Measurements from ENCODE around the gene DPCD. TPM values are rescaled to one million over a fixed set of nuclear protein-coding genes. Genes with fewer than 3 reads are reported as not detected.
A peak's percentile ranks its signal among the peaks of the same experiment; 100 is the strongest.

Gene DPCD
- total and polyA plus RNA-seq, 12 donors: 8.3 to 42.5 (median 26.5) TPM

- WGBS, 4 donors: 88 to 100% (median 95%) methylated on average over 2 of the region's 2 CpGs
- no peak overlapping the region for H3K4me3 ChIP-seq
- peaks cover 5 to 10% of the 10 kb centered on the region in 2 donors for H3K4me1 ChIP-seq (replicated peaks in 1 of 2)
- no peaks in the 10 kb centered on the region for H3K9me3 ChIP-seq (replicated peaks in 1 of 3)
- no peak for TF ChIP-seq CTCF (IDR thresholded peaks at IDR 0.05)
- no peak for TF ChIP-seq POLR2A (IDR thresholded peaks at IDR 0.05)
- H3K36me3 ChIP-seq (replicated peaks in 1 of 2): peaks cover 0 to 7% of the 10 kb centered on the region in 2 donors
- no peak overlapping the region for H3K27ac ChIP-seq
- no peaks in the 10 kb centered on the region for H3K27me3 ChIP-seq
- DNase-seq: no peak
- intact Hi-C loops (cut with DNase I): no loop called here
These were observed 37.2 kb upstream of the DPCD start for GRCh38 chr10:101550965-101551364.

DNA sequence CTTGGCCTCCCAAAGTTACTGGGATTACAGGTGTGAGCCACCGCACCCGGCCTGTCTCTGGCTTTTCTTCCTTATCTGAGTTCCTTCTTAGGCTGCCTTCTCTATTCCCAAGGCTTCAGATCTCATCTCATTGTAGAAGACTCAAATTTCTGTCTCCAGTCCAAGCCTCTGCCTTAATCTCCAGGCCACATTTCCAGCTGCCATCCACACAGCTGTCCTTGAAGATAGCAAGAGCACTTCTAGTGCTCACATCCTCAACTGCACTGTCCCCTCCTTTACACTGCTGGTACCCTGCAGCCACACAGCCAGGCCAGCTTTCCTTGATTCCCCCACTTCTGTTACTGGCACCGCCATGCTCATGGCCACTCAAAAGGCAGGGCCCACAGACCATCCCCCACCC is 35.7 kb upstream of the DPCD start:
- DNase-seq: no peak
- no peak overlapping the region for H3K4me3 ChIP-seq
- H3K27me3 ChIP-seq: no peaks in the 10 kb centered on the region
- intact Hi-C loops (cut with DNase I): no loop called here
- H3K4me1 ChIP-seq (replicated peaks in 1 of 2): peaks cover 5 to 10% of the 10 kb centered on the region in 2 donors
- H3K36me3 ChIP-seq (replicated peaks in 1 of 2): peaks cover 0 to 7% of the 10 kb centered on the region in 2 donors
- H3K27ac ChIP-seq: no peak overlapping the region
- TF ChIP-seq CTCF (IDR thresholded peaks at IDR 0.05): no peak
- no peak for TF ChIP-seq POLR2A (IDR thresholded peaks at IDR 0.05)
- H3K9me3 ChIP-seq (replicated peaks in 1 of 3): no peaks in the 10 kb centered on the region
- WGBS, 4 donors: 97 to 100% (median 98%) methylated on average over 3 of the region's 3 CpGs

DNA sequence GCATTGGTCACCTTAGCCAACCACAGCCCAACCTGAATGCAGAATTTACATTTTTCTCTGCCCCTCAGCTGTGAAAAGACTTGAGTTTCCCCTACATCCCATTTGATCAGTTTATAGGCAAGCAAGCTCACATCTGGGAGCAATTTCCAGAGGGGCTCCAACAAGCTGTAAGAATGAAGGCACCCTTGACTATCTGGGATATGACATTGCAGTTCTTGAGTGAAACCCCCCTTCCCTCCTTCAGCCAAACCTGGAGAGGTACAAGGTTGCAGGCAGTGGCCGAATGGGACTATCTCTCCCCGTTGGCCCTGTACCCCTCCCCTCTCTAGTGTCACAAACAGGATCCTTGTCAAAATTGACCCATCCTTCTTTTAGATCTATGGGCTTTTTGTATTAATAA is 30.6 kb upstream of the DPCD start:
- DNase-seq: no peak
- H3K36me3 ChIP-seq (replicated peaks in 1 of 2): peaks cover 0 to 6% of the 10 kb centered on the region in 2 donors
- 61 to 92% (median 89%) methylated on average over 2 of the region's 2 CpGs for WGBS, 4 donors

DNA sequence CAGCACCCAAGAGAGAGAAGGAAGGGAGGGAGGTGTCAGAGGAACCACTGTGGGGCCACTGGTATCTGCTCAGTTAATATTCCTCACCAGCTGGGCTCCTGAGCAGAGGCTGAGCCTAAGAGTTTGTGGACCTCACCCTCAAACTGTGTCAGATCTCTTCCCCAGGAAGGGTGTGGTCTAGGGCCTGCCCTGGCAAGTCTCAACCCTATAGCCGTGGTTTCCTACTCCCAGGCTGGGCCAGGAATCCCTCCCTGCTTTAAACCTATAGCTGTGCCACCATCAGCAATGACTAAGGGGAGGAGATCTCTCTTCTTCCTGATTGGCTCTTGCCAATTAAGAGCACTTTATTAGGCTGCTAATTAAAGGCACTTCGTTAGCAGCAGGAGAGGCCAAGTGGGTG is 29.9 kb upstream of the DPCD start:
- H3K27me3 ChIP-seq: no peaks in the 10 kb centered on the region
- intact Hi-C loops (cut with DNase I): no loop called here
- peaks cover 0 to 10% of the 10 kb centered on the region in 2 donors for H3K4me1 ChIP-seq (replicated peaks in 1 of 2)
- no peaks in the 10 kb centered on the region for H3K36me3 ChIP-seq (replicated peaks in 1 of 2)
- H3K9me3 ChIP-seq (replicated peaks in 1 of 3): no peaks in the 10 kb centered on the region
- no peak overlapping the region for H3K27ac ChIP-seq
- 73 to 86% (median 79%) methylated on average over 2 of the region's 2 CpGs for WGBS, 4 donors
- no peak for TF ChIP-seq CTCF (IDR thresholded peaks at IDR 0.05)
- no peak for TF ChIP-seq POLR2A (IDR thresholded peaks at IDR 0.05)
- DNase-seq: peak in 1 of 7 donors; percentile 8
- no peak overlapping the region for H3K4me3 ChIP-seq

More for the DNA sequence above, 30.6 kb upstream of the DPCD start:
- no peaks in the 10 kb centered on the region for H3K27me3 ChIP-seq
- intact Hi-C loops (cut with DNase I): no loop called here
- no peaks in the 10 kb centered on the region for H3K9me3 ChIP-seq (replicated peaks in 1 of 3)
- H3K4me3 ChIP-seq: no peak overlapping the region
- H3K4me1 ChIP-seq (replicated peaks in 1 of 2): peaks cover 0 to 10% of the 10 kb centered on the region in 2 donors
- no peak overlapping the region for H3K27ac ChIP-seq
- no peak for TF ChIP-seq POLR2A (IDR thresholded peaks at IDR 0.05)
- TF ChIP-seq CTCF (IDR thresholded peaks at IDR 0.05): no peak
